ENCODE measurements around the gene SPATA9.
"Not testable (repeated sequence)": the region's sequence is repeated elsewhere in the genome, so short reads cannot be mapped to it uniquely, and the experiment has no call there.

The SPATA9 gene

DNA sequence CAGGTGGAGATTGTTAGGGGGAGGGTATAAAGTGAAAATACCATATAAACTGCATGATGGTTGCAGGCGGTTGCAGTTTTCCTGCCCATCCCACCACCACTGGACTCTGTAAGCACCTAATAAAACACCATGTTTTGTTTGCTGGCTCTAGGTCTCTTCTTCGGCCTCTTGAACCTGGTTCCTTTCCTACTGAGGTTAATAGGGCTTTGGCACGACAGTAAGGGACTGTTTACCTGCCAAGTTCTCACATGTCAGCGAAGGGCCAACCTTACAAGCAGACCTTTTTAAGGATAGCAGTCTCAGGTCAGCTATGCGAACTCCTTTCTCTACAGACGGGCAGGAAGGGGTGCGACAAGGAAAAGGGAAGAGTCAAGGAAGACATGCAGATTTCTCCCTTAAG is 39.6 kb downstream of the SPATA9 start:
- no peak for DNase-seq

DNA sequence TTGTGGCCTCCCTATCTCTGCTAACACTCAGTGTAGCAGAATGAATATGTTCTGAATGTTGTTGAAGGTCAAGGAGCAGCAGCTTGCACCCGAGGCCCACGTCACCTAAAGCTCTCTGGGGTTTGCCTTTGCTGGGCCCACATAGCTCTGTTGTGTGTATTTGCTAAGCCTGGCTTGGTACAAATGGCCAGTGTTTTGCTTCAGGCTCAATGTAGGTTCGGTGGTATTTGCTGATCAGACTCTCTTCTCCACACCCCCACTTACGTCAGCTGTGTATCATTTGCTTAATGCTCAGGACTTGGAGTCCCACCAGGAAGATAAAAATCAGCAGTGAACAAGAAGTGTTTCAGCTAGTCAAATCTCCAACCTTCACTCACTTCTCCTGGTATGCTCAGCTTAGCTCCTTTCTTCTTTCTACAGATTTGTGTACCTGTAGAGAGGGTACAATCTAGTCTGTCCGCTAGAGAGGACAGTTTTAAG is 41.0 kb downstream of the SPATA9 start:
- DNase-seq, result no peak

DNA sequence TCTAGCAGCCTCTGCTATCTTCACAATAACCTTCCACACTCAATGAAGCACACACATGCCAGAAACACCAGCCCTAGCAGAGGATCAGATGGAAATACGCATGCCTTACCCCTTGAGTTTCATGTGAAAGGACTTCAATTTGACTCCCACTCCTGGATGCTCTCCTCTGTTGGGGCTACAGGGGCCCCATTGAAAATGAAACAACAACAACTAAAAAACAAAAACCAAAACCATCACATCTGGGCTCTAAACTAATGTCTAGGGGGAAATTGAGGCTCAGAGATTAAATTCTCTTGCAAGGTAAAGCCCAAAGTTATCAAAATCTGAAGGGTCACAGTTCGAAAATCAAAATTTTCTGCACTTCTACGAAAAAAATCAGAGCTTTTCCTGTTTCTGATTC is 44.2 kb downstream of the SPATA9 start:
- no peak for DNase-seq

DNA sequence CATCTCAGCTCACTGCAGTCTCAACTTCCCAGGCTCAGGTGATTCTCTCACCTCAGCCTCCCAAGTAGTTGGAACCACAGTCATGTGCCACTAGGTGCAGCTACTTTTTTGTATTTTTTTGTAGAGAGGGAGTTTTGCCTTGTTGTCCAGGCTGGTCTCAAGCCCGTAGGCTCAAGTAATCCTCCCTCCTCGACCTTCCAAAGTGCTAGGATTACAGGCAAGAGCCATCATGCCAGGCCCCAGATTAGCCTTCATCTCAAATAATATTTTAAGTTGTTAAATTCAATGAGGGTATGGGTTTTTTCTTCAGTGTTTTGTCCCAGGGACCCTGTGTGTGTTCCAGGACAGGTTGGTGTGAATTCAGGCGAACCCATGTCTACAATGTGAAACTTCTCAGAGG is 48.7 kb downstream of the SPATA9 start:
- DNase-seq, result no peak

DNA sequence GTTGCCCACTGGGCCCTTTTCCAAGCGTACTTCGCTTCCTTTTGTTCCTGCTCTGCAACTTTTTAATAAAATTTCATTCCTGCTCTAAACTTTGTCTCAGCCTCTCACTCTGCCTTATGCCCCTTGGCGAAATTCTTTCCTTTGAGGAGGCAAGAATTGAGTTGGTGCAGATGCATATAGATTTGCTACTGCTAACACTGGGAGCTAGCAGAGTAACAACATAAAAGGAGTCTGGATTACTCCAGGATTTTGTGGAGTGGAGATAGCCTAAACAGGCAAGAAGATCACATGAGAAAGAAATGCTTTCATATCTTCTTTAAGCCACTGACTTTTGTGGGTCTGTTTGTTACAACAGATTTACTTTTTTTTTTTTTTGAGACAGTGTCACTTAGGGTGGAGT is 49.1 kb downstream of the SPATA9 start:
- no peak for DNase-seq

DNA sequence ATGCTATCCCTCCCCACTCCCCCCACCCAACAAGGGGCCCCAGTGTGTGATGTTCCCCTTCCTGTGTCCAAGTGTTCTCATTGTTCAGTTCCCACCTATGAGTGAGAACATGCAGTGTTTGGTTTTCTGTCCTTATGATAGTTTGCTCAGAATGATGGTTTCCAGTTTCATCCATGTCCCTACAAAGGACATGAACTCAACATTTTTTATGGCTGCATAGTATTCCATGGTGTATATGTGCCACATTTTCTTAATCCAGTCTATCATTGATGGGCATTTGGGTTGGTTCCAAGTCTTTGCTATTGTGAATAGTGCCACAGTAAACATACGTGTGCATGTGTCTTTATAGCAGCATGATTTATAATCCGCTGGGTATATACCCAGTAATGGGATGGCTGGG is 49.8 kb downstream of the SPATA9 start:
- DNase-seq, result not testable (repeated sequence)

DNA sequence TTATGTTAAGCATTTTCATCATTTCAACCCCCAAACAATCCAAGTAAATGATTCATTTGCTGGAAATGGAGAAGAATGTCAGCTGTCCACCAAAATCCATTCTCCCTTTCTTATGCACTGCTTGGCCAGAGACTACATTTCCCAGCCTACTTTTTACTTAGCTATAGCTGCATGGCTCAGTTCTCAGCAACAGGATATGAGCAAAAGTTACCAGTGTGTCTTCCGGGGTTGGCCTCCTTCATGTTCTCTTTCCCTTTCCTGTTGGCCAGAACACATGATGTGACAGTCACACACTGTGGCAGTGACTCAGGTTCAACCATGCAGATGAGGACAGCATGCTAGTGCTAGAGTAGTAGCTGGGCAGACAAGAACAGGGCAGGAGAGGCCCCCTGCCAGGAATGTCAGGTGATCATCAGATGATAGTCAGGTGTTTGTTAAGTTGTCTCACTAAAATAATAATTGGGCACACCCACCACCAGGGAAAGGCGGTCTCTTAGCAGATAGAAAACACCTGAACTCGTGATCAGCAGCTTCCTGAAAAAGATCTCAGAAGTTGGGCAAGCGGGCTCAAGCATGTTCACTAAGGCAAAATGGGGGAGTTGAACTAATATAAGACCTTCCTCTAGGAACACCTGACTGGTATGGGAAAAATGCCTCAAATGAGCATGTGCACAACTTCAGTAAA is 50.7 kb downstream of the SPATA9 start:
- peak; percentile 76 for DNase-seq

DNA sequence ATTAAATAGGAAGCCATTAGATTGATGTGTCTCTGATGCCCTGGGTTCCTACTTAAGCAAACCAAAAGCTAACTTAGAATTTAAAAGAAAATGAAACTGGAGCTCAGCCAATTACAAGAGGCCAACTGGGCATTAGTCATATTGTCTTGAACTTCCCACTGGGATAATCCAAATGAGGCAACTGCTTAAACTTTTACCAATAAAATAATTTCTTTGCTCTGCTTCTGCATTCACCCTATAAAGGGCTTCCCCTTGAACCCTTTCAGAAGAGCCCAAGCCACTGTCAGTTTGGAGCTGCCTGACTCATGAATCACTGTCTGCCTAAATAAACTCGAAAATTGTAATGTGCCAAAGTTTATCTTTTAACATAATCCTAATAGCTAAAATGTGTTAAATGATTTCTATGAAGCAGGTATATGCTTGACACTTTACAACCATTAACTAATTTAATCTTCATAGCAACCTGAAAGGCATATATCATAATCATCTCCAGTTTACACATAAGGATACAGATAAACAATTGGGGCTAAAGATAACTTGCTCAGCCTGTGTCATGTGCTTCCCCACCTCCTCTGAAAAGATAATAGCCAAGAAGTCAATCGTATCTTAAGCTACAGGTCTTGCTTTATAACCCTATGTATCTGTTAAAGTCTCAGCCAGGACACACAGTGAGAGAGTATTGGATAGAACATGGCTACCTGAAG is 51.4 kb downstream of the SPATA9 start:
- DNase-seq, result no peak

DNA sequence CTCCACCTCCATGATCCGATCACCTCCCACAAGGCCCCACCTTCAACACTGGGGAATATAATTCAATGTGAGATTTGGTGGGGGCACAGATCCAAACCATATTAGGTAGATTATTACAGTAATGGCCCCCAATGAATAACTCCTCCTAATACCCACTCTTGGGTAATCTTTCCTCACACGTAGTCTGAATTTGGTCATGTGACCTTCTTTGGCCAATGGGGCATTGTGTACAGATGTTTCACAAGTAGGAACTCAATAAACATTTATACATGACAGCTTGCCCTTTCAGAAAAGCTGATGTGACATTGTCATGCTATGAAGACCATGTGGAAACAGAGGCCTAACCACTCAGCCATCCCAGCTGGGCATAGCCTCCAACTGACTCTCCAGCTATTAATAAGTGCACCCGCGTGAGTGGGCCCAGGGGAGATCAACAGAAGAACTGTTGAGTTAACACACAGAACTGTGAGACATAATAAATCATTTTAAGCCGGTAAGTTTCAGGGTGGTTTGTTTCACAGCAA is 52.3 kb downstream of the SPATA9 start:
- DNase-seq, result no peak

DNA sequence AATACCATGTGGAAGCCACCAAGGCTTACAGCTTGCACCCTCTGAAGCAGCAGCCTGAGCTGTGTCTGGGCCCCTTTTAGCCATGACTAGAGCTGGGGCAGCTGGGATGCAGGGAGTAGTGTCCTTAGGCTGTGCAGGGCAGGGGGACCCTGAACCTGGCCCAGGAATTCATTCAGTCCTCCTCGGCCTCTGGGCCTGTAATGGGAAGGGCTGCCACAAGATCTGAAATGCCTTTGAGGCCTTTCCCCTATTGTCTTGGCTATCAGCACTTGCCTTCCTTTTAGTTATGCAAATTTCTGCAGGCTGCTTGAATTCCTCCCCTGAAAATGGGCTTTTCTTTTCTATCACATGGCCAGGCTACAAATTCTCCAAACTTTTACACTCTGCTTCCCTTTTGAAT is 53.9 kb downstream of the SPATA9 start:
- DNase-seq, result no peak

DNA sequence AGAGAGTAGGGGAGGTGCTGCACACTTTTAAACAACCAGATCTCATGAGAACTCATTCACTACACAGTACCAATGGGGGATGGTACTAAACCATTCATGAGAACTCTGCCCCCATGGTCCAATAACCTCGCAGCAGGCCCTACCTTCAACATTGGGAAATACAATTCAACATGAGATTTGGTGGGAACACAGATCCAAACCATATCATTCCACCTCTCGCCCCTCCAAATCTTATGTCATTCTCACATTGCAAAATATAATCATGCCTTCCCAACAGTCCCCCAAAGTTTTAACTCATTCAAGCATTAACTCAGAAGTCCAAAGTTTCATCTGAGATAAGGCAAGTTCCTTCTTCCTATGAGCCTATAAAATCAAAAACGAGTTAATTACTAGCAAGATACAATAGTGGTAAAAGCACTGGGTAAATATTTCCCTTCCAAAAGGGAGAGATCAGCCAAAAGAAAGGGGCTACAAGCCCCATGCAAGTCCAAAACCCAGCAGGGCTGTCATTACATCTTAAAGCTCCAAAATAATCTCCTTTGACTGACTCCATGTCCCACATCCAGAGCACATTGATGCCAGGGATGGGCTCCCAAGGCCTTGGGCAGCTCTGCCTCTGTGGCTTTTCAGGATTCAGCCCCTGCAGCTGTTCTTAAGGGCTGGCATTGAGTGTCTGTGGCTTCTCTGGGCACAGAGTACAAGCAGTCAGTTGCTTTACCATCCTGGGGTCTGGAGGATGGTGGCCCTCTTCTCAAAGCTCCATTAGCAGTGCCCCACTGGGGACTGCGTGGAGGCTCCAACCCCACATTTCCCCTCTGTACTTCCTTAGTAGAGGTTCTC is 54.6 kb downstream of the SPATA9 start:
- no peak for DNase-seq

DNA sequence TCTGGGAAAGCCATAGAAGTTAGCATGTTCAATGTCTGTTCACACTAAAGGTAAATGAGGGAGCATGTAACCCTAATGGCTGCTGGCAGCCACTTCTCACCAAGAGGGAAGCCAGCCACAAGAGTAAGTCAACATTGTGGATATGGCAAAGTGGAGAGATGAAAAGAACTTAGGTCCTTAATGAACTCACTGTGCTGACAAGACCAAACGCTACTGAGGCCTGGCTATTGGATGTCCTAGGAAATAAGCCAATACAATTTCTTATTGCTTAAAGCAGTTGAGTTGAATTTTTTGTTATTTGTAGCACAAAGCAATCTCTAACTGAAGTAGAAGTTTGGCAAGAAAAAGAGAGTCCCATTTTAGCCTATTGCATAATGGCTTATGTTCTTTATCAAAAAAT is 56.1 kb downstream of the SPATA9 start:
- DNase-seq, result no peak

DNA sequence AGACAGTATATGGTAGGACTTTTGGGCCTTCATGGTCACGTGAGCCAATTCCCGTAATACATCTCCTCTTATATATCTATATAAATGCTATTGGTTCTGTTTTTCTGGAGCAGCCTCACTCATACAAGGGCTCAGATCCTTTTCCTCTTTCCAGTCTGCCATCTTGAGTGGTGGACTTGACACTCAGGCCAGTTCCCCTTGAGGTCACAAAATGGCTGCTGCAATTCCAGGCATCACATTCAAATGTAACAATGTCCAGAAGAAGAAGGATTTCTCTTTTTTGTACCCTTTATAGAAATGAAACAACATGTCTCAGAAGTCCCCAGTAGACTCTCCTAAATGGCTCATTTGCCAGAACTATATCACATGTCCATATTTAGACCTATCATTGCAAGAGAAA is 58.4 kb downstream of the SPATA9 start:
- DNase-seq, result no peak

DNA sequence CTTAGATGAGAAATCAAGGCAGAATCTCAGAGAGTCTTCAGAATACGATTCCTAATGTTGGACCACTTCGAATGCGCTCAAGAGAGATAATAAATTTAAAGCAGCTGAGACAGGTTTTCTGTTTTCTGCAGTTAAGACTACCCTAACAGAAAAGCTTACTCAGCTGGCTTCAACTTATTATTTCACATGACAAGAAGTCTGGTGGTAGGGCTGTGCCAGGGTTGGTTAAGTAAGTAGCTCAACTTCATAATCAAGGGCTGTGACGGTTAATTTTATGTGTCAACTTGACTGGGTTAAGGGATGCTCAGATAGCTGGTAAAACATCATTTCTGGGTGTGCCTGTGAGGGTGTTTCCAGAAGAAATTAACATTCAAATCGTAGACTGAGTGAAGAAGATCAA is 59.1 kb downstream of the SPATA9 start:
- DNase-seq, result no peak

DNA sequence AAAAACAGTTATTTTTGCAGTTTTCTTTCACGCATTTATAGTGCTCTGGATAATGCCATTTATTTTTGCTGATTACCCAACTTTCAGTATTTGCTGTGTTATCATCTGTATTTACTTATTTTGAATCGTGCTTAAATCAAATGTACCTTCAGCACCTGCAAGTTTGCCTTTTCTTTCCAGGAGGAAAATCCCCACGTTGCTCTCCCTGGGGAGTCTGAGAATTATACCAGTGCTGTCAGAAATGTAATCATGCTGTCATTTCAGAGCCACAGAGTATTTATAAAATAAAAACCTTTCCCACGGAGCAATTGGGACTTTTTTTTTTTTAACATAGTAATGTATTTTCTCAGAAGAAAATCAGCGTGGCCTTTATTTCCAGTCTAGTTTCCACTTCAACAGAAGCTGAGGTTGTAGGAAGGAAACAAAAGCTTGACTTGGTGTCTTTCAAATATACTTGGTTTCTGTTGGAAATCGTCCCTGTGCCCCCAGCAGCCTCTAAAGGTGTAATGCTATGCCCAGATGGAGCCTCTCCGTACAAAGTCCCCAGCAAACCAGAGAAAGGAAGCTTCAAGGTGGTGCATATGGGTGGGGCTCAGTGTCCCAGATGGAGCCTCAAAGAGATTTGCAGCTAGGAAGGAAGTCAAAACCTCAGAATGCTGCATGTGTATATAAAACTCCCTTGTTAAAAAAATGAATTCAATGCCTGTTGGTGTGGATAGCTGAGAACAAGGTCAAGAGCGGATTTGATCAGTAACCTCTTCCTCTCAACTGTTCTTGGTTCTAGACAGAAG is 60.8 kb downstream of the SPATA9 start:
- DNase-seq, result peak; percentile 40

DNA sequence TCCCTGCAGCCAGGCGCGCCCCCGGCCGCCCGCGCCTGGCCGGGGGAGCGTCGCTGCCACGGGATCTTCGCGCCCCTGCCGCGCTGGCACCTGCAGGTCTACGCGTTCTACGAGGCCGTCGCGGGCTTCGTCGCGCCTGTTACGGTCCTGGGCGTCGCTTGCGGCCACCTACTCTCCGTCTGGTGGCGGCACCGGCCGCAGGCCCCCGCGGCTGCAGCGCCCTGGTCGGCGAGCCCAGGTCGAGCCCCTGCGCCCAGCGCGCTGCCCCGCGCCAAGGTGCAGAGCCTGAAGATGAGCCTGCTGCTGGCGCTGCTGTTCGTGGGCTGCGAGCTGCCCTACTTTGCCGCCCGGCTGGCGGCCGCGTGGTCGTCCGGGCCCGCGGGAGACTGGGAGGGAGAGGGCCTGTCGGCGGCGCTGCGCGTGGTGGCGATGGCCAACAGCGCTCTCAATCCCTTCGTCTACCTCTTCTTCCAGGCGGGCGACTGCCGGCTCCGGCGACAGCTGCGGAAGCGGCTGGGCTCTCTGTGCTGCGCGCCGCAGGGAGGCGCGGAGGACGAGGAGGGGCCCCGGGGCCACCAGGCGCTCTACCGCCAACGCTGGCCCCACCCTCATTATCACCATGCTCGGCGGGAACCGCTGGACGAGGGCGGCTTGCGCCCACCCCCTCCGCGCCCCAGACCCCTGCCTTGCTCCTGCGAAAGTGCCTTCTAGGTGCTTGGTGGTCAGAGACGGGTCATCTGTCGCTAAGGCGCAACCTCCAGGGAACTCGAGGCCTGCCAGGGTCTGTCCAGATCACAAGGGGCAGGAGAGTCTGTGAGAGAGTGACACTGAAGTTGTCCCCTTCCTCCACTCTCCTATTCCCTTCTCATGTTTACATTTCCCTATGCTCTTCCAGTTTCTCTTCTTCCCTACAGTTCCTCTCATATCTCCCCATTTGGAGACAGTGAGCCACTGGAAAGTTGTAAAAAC is 61.6 kb downstream of the SPATA9 start:
- DNase-seq, result peak; percentile 62

DNA sequence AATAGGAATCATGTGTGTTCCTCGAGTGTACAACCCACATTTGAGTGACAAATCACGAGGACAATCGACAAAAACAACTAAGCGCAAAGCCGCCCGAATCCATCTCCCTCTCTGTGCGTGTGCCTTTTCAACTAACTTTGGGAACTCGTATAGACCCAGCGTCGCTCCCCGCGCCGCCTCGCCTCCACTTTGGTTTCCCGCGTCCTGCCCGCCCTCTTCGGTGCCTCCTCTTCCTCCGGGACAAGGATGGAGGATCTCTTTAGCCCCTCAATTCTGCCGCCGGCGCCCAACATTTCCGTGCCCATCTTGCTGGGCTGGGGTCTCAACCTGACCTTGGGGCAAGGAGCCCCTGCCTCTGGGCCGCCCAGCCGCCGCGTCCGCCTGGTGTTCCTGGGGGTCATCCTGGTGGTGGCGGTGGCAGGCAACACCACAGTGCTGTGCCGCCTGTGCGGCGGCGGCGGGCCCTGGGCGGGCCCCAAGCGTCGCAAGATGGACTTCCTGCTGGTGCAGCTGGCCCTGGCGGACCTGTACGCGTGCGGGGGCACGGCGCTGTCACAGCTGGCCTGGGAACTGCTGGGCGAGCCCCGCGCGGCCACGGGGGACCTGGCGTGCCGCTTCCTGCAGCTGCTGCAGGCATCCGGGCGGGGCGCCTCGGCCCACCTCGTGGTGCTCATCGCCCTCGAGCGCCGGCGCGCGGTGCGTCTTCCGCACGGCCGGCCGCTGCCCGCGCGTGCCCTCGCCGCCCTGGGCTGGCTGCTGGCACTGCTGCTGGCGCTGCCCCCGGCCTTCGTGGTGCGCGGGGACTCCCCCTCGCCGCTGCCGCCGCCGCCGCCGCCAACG is 62.5 kb downstream of the SPATA9 start, which contains the start of gene GPR150:
Gene GPR150 (plus strand): TSS at position 58 of the 840 bp plus-strand sequence. CDS start 189 bp downstream, at position 247.
- peak; percentile 75 for DNase-seq

DNA sequence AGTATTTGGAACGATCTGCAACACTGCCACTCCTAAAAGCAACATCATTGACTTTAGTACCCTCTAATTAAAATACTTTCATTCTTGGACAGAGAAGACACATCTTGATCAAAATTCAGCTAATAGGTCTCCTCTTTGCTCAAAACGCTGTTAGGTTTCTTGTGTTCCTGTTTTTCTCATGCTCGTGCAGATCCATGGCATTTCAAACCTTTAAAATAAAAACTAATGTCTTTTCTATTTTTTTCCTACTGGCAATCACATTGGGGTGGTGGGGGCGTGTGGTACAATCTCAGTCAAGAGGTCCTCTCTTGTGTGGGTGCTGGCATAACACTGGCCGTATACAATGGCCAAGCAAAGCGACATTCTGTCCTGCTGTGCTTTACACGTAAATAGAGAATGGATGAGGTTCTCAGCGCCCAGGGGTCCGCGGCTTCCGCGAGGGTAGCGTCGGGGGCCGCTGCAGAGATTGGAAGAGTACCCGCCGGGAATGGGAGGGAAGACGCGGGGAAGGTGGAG is 63.2 kb downstream of the SPATA9 start:
- DNase-seq, result no peak

DNA sequence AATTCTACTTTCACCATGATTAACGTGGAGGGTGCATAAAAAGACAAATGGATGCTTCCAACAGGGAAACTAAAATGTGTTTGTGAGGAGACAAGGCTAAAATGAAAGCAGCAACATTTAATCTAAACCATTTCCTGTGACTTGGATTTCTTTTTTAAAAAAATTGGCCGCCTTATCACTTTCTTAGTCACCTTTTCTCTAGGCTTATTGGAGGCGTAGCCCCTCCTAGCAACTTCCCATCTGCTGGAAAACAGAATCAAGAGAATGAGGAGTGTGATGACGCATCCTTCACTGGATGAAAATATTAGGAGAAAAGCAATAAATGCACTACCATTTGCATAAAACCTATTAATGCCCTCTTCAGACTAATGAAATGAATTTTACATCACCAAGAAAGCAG is 63.7 kb downstream of the SPATA9 start:
- DNase-seq, result no peak

DNA sequence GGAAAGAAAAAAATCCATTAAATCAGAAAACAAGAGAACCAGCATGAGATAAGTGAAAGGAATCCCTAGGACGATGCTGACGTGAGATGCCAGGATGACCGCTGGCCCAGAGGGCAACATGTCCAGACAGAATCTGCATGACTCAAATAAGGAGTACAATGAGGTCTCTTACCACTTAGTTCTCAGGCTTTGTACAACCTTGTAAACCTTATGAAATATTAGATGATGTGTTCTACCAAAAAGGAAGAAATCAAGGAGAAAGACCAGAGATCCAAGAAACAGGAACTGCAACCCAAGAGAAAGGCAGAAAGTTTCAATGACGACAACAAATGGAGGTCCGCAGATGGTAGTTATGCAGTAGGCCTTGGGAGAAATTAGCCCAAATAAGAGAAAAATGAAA is 65.7 kb downstream of the SPATA9 start:
- no peak for DNase-seq

Measured in CD4-positive, alpha-beta T cell treated with Interleukin-17A for 4 hours (primary cell).